ENCODE data around the gene CTR9. TPM values are rescaled to one million over a fixed set of nuclear protein-coding genes. Genes with fewer than 3 reads are reported as not detected.

Gene CTR9
- total and polyA plus RNA-seq, 2 of the 8 experiments (the other 6 are each of a cell fraction or from before 2014, with no cell fraction given) = 6.1 to 37.7 TPM

- peaks cover 2% of the 10 kb centered on the region; the same call in 1 of the 2 replicates for H3K23me2 ChIP-seq (ENCODE audit: low read depth, low read length)
- H3K18ac ChIP-seq (ENCODE audit: extremely low read depth, low read length) = no peak overlapping the region
- CTCF ChIA-PET (ENCODE audit: partially characterized antibody) = interaction anchor here (0.6 to 7.7 kb wide), 2 partner anchors 101 to 344 kb away, joined by 3 to 64 read pairs; no protein-coding TSS in a partner anchor
- POLR2A ChIA-PET (ENCODE audit: partially characterized antibody) = no interaction called here
- H3K56ac ChIP-seq (replicated peaks; ENCODE audit: insufficient read length, low read depth, low read length) = no peak overlapping the region
- H2BK20ac ChIP-seq (ENCODE audit: low read length) = no peak overlapping the region
- FAIRE-seq = no peak
- H4K91ac ChIP-seq (replicated peaks; ENCODE audit: insufficient read length, low read length) = no peak overlapping the region
- no peak overlapping the region for H3K4ac ChIP-seq (replicated peaks; ENCODE audit: insufficient read length, low read depth, low read length)
- no peak overlapping the region for H2BK5ac ChIP-seq (ENCODE audit: low read depth, low read length)
- H3K14ac ChIP-seq (ENCODE audit: insufficient read length) = no peak overlapping the region
- H2AFZ ChIP-seq (ENCODE audit: low read length) = no peak overlapping the region
- TF ChIP-seq EGR1 (IDR thresholded peaks at IDR 0.05; ENCODE audit: borderline replicate concordance, low read depth, low read length) = no peak
- no peak for TF ChIP-seq YY1 (IDR thresholded peaks at IDR 0.05; ENCODE audit: low read depth, low read length)
- no peak for TF ChIP-seq JUND (IDR thresholded peaks at IDR 0.05; ENCODE audit: low read length)
- no peak for TF ChIP-seq CREB1 (IDR thresholded peaks at IDR 0.05)
- no peak for TF ChIP-seq MAFK (IDR thresholded peaks at IDR 0.05; ENCODE audit: low read depth, low read length)
- no peak for TF ChIP-seq TBP (IDR thresholded peaks at IDR 0.05; ENCODE audit: low read depth, low read length)
- TF ChIP-seq SUZ12 (IDR thresholded peaks at IDR 0.05; ENCODE audit: low read length) = no peak
- no peak for TF ChIP-seq HDAC6 (IDR thresholded peaks at IDR 0.05; ENCODE audit: low read depth, low read length)
- TF ChIP-seq POLR2A (IDR thresholded peaks at IDR 0.05; ENCODE audit: control extremely low read depth in 1 of 2, low read depth in 2 of 2, low read length in 2 of 2) = no peak
- H3K4me1 ChIP-seq (replicated peaks in 1 of 4; ENCODE audit: control insufficient read depth in 3 of 4, insufficient read depth in 4 of 4, low read length in 3 of 4) = peaks cover 0 to 4% (median 0%) of the 10 kb centered on the region in 4 experiments; a peak in 1 of 7 replicates
- H3K27ac ChIP-seq (ENCODE audit: low read depth, low read length) = no peak overlapping the region
- no peak overlapping the region for H4K8ac ChIP-seq (ENCODE audit: extremely low read depth, insufficient read depth, low read length)
- H4K5ac ChIP-seq (ENCODE audit: insufficient read length, low read depth, low read length) = no peak overlapping the region
- no peak overlapping the region for H2AK5ac ChIP-seq (ENCODE audit: low read depth, low read length)
- H3K9me3 ChIP-seq (ENCODE audit: insufficient read depth in 2 of 2, low read depth in 1 of 2, low read length in 1 of 2) = no peaks in the 10 kb centered on the region
- no peak overlapping the region for H3K4me3 ChIP-seq (ENCODE audit: extremely low read depth in 1 of 4, insufficient read depth in 2 of 4, low read depth in 3 of 4, low read length in 4 of 4)
- H2BK15ac ChIP-seq (ENCODE audit: low read length) = no peak overlapping the region
- H2BK120ac ChIP-seq (replicated peaks; ENCODE audit: low read depth, low read length) = no peak overlapping the region
- no peaks in the 10 kb centered on the region for H3K36me3 ChIP-seq (ENCODE audit: control insufficient read depth in 2 of 4, insufficient read depth in 4 of 4, low read length in 3 of 4)
- H4K20me1 ChIP-seq (replicated peaks in 1 of 2; ENCODE audit: control insufficient read depth in 1 of 2, insufficient read depth in 2 of 2, low read length in 2 of 2) = no peaks in the 10 kb centered on the region
- H3K9ac ChIP-seq (replicated peaks in 1 of 4; ENCODE audit: extremely low read depth in 1 of 4, low read depth in 3 of 4, low read length in 3 of 4) = no peak overlapping the region
- H3K79me1 ChIP-seq (ENCODE audit: low read depth, low read length) = no peaks in the 10 kb centered on the region
- no peaks in the 10 kb centered on the region for H3K79me2 ChIP-seq (ENCODE audit: control insufficient read depth in 1 of 2, insufficient read depth in 2 of 2, low read length in 2 of 2)
- no peak overlapping the region for H3K23ac ChIP-seq (ENCODE audit: insufficient read length)
- H3K4me2 ChIP-seq (ENCODE audit: insufficient read depth in 1 of 2, low read depth in 2 of 2, low read length in 2 of 2) = no peak overlapping the region
- H2BK12ac ChIP-seq (ENCODE audit: low read depth, low read length) = no peak overlapping the region
- H3K27me3 ChIP-seq (replicated peaks in 1 of 4; ENCODE audit: control insufficient read depth in 3 of 4, extremely low read depth in 1 of 4, insufficient read depth in 3 of 4, low read length in 3 of 4) = no peaks in the 10 kb centered on the region
- no peak for DNase-seq (ENCODE audit: low read depth in 1 of 2, low spot score in 2 of 2)
Observed at GRCh38 chr11:10725907-10726253, 25.2 kb upstream of the CTR9 start.

All from H1 (cell line).